ENCODE data around the gene CDIP1.

Gene CDIP1

DNA sequence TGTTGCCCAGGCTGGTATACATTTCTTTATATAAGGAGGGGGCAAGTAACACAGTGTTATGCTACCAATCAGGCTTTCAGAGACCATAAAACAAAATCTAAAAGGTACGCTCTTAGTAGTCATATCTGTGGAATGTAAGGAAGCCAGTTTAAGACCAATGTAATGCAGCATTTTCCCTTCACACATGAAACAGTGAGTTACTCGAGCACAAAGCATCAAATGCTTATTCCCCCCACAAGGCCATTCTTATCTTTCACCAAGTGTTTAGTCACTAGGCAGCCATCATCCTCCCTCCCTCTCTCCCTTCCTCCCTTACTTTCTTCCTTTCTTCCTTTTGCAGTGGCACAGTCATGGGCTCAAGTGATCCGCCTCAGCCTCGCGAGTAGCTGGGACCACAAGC, 49.5 kb downstream of the CDIP1 start:
- DNase-seq (ENCODE audit: low read depth in 2 of 2): peak; percentile 75

DNA sequence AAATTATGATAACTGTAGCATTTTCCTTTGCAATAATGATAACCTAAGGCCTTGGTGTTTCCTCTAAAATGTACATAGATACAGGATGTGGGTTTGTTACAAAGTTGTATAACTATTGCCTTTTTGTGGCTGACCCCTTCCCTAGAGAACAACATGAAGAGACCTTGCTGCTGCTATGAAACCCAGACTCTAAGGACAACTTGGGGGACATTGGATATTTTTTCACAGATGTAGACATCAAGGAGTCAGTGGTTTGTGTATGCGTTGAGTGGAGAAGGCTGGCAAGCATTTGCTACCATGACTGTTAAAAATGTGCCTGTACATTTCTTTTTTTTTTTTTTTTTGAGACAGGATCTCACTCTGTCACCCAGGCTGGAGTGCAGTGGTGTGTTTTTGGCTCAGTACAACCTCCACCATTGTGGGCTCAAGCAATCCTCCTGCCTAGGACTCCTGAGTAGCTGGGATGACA, 50.0 kb downstream of the CDIP1 start:
- DNase-seq (ENCODE audit: low read depth in 2 of 2): no peak

DNA sequence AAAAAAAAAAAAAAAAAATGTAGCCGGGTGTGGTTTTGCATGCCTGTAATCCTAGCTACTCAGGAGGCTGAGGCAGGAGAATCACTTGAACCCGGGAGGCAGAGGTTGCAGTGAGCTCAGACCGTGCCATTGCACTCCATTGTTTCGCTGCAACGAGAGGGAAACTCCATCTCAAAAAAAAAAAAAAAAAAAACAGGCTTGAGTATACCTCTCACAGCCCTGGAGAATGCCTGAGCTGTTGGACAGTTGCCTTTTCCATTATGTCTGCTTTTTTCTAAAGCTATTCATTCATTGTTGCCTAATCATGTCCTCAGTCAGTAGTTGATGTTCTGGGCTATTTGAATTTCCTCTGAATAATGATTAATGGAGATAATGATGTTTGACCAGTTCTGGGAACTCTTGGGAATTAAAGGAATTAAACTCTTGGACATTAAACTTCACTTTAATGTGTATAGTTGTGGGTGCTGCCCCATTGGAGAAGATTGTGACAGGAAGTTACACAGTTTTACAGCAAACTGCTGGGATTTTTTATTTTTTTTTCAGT, 50.5 kb downstream of the CDIP1 start:
- peak in 1 of 2 experiments; percentile 48 for DNase-seq (ENCODE audit: low read depth in 2 of 2)

DNA sequence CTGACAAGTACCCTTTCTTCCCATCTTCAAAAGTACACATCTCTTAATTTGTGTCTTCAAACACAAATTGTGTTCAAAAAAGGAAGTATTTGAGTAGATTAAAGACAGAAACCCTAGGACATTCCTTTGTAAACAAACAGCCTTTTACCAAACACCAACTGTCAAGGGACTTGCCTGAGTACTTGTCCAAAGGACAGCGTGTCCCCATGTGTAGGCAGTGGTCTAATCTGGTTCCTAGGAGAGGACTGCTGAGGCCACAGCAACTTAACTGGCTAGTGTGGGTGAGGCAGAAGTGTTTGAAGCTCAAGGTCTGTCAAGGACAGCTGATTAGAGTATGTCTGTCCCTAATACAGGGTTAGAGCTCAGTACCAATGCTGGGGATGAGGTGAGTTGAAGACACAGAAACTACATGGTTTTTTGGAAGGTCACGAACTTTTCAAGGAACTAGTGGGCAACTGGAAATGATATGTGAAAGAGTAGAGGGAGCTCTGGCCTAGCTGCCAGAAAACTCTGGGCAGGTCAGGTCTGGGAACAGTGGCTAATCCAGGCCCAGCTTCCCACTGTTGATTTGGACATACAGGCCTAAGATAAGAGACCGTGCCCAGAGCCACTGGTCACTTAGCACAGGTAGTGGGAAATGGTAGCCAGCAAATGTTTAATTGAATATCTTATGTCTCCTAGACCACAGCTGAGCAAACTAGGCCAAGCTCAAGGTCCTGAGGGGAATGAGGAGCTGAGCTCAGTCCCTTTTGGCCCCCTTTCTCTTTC, 52.3 kb downstream of the CDIP1 start:
- DNase-seq (ENCODE audit: low read depth in 2 of 2): no peak

DNA sequence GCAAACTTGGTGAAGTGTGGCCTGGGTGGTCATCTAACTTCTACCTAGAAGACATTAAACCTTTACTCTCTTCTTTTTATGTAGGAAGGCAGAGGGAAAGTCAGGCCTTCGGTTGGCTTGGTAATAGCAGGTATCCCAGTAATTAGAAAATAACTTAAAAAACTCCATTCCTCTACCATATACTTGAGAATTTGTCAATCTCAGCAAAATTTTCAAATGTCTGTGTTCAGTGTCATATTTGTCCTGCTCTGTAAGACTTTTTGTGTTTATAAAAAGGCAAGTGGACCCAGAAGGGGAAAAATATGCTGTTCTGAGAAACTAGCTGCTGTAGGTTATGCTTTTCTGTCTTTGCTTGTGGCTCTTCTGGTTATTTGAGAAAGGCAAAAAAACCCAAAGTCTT, 56.6 kb downstream of the CDIP1 start:
- no peak for DNase-seq (ENCODE audit: low read depth in 2 of 2)

DNA sequence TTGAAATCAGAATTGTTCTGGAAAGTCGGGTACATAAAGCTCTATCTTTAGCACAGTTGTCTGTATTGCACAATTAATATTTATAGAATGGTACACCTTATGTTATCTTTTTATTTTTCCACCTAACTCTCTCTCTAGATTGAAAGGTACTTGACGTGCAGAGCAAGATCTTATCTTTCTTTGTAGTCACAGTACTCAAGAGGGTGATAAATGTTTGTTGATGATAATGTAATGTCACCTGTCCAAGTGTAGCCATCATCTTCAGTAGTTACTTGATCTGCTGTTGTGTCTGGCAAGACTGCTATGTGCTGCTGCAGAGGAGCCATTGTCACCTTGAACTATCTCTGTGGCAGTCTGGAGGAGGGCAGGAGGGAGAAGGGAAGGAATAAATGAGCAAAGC, 57.0 kb downstream of the CDIP1 start:
- no peak for DNase-seq (ENCODE audit: low read depth in 2 of 2)

DNA sequence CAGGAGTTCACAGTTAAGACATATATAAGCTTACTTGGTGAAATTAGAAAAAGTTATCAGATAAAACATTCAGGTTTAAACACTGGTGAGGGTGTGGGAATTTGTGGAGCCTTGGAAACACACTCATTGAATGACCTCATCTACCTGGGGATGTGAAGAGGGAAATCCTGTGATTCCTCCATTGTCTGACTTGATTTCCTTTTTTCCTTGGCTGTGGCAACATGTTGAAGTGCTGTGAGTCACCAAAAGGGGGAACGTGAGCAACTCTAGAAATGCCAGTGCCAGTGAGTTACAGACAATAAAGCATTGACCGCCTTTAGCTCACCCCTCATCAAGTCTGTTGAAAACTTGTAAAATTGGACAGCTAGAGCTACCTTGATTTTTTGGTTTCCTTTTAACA, 60.6 kb downstream of the CDIP1 start:
- no peak for DNase-seq (ENCODE audit: low read depth in 2 of 2)

DNA sequence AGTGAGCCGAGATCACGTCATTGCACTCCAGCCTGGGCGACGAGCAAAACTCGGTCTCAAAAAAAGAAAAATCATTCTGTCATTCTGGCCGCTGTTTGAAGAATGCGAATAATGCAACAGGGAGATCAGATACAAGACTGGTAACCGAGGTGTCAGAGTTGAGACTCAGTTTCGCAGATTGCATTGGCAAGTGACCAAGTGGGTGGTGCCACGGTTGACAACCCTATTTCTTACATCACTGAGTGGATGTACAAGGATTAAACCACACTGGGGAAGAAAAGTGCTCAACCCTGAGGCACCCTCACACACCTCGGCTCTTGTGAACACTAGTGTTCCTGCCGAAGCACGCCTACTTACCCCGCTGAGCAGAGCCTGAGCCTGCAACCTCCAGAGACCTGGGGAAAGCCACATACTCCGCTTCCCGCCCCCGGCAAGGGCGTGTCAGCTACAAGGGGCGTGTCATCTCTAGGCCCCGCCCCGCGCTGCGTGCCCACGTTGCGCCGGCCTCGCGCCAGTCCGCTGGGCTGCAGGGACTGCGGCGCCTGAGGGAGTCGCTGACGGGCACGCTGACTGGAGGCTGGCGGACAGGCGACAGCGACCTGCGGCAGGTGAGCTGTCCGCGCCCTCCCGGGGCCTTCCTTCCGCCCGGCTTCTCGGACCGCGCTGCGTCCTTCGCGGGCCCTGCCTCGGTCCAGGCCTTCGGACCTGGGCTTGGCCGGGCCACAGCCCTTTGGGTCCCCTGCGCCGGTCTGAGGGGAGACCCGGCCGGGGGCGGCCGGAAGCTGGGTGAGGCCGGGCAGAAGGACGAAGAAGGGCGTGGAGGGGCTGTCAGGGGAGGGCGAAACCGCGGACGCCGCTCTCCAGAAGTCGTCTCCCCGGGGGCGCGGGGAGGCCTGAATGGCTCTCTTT, 62.4 kb downstream of the CDIP1 start, which contains the start of gene HMOX2:
HMOX2 (plus strand) TSS at position 519 of the 909 bp plus-strand sequence. CDS start 29,127 bp downstream, outside the sequence.
- peak; percentile 75 to 78 for DNase-seq (ENCODE audit: low read depth in 2 of 2)

DNA sequence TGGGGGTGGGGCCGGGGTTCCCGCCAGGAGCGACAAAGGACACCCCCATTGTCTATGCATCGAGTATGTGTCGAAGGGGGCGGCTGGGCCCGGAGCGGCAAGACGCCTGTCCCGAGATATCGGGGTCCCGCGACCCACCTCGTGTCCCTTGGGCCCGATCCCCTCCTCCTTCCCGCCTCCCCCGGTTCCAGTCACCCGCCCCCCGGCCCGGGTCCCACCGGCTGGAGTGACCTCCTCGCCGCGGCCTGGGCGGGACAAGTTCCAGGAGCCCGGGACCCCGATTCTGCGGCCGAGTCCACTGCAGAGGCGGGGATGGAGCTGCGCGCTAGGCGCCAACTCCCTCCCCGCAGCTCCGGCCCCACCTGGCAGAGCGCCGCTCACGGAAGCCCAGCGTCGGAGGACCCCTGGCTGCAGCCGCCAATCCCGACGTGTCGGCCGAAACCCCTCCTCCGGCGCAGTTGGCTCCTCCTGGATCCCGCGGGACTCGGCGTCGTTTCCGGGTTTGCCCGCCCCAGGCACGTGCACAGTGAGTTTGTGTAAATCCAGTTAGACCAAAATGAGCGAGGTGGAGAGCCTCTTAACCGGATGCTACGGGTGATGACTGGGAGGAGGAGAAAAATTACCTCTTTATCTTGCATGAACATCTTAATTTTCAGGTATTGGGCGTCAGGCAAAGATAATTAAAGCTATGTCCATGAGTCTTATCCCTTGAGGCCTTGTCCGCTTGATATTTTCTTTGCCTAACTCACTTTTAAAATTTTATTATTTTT, 64.2 kb downstream of the CDIP1 start, which contains the start of gene NMRAL1:
NMRAL1 (minus strand) TSS at position 434 of the 770 bp plus-strand sequence. CDS start 493 bp downstream, outside the sequence.
- peak; percentile 79 to 81 for DNase-seq (ENCODE audit: low read depth in 2 of 2)

DNA sequence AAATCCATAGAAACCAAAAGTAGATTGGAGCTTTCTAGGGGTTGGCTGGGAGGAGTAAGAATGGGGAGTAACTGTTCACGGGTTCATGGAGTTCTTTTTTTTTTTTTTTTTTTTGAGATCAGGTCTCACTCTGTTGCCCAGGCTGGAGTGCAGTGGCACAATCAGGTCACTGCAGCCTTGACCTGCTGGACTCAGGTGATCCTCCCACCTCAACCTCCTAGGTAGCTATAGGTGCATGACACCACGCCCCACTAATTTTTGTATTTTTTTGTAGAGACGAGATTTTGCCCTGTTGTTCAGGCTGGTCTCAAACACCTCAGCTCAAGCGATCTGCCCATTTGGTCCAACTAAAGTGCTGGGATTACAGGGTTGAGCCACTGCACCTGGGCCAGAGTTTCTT, 65.7 kb downstream of the CDIP1 start:
- DNase-seq (ENCODE audit: low read depth in 2 of 2): no peak

DNA sequence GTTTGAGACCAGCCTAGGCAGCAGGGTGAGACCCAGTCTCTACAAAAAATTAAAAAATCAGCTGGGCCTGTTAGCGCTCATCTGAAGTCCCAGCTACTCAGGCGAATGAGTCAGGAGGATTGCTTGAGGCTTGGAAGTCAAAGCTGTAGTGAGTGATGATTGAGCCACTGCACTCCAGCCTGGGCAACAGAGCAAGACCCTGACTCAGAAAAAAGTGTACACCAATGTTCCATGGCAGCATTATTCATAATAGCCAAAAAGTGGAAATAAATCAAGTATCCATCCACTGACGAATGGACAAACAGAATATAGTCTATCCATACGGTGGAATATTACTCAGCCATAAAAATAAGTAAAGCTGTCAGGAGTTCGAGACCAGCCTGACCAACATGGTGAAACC, 66.7 kb downstream of the CDIP1 start:
- no peak for DNase-seq (ENCODE audit: low read depth in 2 of 2)

DNA sequence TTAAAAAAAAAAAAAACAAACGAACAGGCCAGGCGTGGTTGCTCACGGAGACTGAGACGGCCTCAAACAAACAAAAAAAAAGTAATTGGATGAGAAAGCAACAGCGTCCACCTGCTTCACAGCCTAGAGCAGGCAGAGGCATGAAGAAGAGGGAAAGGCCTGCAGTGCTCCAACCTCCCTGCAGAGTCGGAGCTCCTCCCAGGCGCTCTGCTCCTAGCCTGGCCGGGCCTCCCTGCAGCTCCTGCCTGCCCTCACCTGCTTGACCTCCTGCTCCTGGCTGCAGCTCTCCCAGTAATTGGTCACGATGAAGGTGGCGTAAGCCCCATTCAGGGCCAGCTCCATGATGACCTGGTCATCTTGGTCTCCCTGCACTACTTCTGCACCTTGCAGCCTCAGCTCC, 69.6 kb downstream of the CDIP1 start:
- DNase-seq (ENCODE audit: low read depth in 2 of 2): no peak

DNA sequence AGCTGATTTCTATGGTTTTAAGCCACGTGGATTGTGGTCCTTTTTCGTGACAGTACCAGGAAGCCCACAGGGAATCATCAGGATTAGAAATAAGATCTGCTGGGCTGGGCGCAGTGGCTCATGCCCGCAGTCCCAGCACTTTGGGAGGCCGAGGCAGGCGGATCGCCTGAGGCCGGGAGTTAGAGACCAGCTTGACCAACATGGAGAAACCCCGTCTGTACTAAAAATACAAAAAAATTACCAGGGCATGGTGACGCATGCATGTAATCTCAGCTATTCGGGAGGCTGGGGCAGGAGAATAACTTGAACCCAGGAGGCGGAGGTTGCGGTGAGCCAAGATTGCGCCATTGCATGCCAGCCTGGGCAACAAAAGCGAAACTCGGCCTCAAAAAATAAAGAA, 70.7 kb downstream of the CDIP1 start:
- DNase-seq (ENCODE audit: low read depth in 2 of 2): no peak

DNA sequence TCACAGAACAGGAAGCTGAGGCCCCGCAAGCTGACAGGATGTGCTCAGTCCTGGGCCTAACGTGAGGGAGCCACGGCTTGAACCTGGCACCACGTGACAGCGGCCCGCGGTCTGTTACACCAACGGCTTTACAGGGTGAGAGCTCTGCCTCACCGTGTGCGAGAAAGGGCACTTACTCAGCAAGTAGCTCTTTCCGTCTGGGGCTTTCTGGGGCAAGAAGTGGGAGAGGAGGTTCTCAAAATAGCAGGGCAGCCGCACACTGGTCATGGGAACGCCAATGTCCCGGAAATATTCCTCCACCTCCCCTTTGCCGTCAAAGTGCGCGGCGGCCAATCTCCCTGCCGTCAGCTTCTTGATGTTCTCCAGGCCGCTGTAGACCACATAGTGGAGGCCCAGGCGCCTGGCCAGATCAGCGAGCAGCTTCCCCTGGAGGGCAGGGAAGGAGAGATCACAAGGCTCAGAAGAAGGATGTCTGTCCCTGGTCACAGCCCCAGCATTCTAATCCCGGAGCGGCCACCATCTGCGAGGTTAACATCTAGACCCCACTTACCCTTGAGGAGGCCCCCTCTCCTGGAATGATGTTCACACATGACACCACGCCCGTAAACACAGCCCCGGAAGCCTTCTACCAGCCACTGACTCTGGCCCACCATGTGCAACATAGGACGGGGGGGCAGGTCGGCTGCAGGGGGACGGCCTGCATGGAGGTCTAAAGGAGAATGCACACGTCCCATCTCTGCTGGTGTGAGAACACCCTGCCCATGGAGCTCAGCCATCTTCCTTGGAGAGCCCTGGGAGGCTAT, 72.4 kb downstream of the CDIP1 start:
- no peak for DNase-seq (ENCODE audit: low read depth in 2 of 2)

DNA sequence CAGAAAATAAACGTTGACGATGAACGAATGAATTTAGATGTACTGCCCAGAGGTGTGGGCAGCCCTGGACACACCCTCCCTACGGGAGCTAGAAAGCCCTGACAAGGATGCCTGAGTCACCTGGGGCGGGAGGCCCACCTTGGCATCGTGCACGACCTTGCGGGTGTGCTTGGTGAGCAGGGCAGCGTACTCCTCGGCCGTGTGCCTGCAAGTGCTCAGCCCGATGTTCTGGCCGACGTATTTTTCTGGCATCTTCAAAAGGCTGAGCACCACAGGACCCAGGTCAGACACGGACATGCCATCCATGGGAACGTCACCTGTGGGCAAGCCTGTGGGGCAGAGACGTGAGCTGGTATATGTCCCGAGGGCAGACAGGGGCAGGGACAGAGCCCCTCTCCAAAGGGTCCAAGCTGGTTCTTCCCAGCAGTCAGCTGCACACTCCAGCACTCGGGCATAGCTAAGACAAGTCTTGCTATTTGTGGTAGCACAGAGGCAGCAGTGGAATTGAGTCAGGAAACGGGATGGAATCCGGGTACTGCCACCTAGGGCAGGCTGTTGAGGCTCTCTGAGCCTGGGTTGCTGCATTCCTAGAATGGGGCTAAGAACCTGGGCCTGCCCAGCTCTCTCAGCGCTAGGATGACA, 74.9 kb downstream of the CDIP1 start:
- no peak for DNase-seq (ENCODE audit: low read depth in 2 of 2)

DNA sequence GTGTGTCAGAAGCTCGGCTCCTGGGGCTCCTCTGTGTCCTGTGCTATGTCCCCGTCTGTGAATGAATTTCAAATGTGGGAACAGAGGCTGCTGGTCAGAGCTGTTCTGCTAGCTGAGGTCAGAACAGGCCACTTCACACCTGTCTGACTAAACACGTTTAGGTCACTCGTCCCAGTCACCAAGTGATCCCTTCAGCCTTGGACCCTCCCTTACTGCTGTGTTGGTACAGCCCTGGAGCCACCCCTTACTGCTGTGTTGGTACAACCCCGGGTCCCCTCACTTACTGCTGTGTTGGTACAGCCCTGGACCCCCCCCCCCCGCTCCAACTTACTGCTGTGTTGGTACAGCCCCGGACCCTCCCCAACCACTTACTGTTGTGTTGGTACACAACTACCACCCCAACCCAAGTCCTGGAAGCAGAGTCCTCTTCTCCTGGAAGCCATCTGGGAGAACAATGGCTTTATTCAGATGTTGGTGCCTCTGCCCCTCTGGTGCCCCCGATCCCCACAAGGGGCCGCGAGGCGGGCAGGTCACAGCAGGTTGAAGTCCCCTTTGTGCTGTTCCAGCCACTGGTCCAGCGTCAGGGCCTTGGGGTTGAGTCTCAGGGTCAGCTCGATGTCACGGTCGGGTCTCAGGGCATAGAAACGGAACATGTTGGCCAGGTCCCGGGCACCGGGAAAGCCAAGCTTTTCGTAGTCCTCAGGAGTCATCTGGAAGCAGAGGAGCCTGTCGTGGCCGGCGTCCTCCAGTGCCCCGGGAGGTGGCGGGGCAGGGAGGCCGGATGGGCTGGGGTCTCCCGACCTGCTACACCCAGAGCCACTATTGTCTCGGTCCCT, 77.1 kb downstream of the CDIP1 start:
- DNase-seq (ENCODE audit: low read depth in 2 of 2): no peak

DNA sequence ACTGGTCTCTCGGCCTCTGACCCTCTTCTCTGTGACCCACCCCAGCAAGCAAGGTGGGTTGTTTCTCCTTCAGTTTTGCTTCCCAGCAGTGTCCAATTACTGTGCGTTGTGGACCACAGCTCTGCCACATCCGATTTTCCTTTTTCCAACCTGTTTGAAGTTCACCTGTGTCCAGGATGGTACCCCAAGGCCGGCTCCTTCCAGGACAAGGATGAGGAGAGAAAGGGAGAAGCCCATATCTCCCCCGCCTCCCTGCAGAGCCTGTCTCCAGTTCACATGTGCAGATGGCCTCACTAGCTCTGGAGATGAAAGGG, 77.7 kb downstream of the CDIP1 start:
- no peak for DNase-seq (ENCODE audit: low read depth in 2 of 2)
